ENCODE data around the gene NSL1.

NSL1 gene

DNA sequence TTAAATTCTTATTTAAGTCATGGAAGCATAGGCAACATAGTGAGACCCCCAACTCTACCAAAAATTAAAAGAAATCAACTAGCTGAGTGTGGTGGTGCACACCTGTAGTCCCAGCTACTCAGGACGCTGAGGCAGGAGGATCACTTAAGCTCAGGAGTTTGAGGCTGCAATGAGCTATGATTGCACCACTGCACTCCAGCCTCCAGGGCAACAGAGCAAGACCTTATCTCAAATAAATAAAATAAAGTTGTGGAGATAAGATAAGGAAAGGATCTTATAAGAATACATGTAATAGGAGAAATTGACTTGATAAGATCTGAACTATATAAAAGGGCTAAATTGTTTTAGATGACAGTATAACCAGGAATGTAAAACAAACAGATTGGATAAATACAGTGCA lies 89.7 kb downstream of the NSL1 start:
- no peak for TF ChIP-seq CTCF (IDR thresholded peaks at IDR 0.05)

GRCh38 chr1:212700892-212701819 lies 90.4 kb downstream of the NSL1 start:
- no peak for TF ChIP-seq CTCF (IDR thresholded peaks at IDR 0.05)

DNA sequence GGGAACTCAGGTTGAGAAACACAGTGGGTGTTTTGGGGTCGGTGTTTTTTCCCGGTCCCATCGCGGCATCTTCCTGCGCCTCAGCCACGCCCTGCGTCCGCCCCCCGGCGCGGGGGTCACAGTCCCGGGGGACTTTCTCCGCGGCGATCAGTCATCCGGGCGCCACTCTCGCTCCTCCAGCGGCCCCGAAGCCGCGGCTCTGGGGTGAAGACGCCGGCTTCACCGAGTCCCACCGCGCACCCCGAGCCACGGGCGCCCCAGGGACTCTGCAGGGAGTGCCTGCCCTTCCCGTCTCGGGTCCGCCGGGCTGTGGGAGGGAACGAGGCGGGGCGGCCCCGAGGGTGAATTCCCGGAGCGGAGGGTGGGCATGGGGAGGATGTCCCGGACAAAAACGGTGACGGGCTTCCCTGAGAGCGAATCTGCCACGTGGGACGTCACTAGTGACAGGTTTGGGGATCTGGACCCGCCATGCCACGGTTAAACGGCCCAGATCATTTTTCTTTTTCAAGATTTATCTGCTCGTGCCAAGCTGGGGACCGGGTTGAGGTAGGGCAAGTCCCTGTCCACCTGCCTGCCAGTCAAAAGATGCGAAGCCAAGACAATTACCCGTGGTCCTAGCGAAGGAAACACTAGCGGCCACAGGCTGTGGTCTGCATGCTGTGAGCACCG lies 91.2 kb downstream of the NSL1 start:
- no peak for TF ChIP-seq CTCF (IDR thresholded peaks at IDR 0.05)

GRCh38 chr1:212699625-212700222 lies 91.9 kb downstream of the NSL1 start, which contains the start of gene BATF3:
TSS of gene BATF3 (minus strand) at chr1:212699840. CDS start at chr1:212699762, 78 bp downstream.
- TF ChIP-seq CTCF (IDR thresholded peaks at IDR 0.05), result no peak

DNA sequence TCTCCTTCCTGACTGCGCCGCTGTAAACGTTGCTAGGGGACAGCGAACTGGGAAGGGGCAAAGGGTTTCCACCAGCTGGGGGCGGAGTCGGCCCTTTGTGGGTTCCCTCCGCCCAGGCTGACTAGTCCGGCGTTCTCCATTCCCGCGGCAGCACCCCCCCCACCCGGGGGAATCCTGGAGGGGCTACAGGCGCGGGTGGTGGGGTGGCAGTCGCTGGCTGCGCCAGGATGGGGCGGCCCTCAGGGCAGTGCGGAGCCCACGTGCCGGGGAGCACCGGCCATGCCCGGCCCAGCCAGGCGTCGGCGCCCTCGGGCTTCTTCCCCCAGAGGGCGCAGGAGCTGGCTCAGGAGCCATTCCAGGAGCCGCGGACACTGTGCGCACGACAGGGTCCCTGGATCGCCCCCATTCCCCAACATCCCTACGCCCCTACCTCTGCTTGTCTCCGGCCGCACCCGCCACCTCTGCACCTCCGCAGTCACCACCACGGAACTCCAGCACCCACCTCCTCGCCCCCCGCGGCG lies 92.4 kb downstream of the NSL1 start:
- TF ChIP-seq CTCF (IDR thresholded peaks at IDR 0.05), result peak; percentile 70

DNA sequence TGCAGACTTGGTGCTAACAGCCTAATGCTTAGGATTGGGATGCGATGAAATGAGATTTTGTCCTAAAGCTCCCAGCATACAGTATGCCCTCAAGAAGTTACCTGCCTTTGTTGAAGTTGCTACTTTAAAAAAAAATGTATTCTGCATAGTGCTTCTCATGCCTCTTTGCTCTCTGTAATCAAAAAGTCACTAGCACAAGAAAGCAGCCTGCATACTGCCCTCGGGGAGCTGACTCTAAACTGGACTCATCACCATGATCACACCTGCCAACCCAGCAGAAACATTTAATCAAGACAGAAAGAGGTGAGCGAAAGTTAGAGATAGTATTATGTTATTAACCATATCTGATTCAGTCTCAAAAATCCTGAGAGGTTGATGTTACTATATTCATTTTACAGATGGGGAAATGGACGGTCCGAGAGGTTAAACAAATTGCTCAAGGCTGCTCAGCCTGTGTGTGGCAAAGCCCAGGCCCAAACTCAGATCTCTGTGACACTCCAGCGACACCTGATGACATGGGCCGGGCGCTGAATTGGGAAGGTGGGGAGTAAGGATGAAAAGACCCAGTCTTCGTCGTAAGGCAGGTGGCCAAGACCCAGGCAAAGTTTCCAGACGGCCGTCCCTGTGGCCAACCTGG lies 93.0 kb downstream of the NSL1 start:
- no peak for TF ChIP-seq CTCF (IDR thresholded peaks at IDR 0.05)

DNA sequence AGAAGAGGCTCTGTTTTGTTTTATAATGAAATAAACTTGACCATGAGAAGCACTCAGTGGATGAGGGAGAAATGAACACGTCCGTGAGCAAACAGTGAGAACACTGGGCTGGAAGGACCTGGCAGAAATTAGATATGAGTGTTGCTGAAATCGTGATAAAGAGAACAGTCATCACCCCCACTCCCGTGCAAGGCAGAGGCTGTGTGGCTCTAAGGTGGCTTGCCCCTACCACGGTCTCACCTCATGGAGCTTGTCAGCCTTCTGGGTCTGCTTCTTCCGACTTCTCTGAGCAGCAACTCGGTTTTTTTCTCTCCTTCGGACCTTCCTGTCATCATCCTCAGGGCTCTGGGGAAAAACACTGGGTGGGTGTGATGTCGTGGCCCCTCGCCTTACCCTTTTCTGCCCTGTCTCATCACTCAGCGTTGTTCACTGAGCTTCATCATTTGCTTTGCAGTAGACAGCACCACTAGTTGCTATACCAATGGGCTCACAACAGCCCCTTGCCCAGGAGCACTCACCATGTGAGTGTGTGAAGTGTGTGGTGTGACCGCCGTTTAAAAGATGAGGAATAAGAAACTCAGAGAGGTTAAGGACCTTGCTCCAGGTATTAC lies 94.8 kb downstream of the NSL1 start:
- no peak for TF ChIP-seq CTCF (IDR thresholded peaks at IDR 0.05)

Data from LNCAP (cell line).